Esophagus muscularis mucosa (tissue), 3 donors: ENCODE measurements around the gene LBP.

Experiments used
- POLR2A ChIP-seq: fragments of 450-650 bp; IDR thresholded peaks from one replicate; pipeline ENCODE4 v1.6.1; 2017; ENCODE audit warnings: antibody characterized with exemption, moderate library complexity, mild to moderate bottlenecking, low read depth
- TF ChIP-seq, protein P1 (sequence below), 3 experiments: fragments of 200-600 bp in 2 of 3; fragments of 450-650 bp in 1 of 3; sonication (generic) in 2 of 3; IDR thresholded peaks; one replicate each; pipeline ENCODE4 v1.5.1; 2017 to 2019; ENCODE audit warnings: antibody characterized with exemption in 3 of 3, mild to moderate bottlenecking in 2 of 3, moderate library complexity in 1 of 3

DNA sequence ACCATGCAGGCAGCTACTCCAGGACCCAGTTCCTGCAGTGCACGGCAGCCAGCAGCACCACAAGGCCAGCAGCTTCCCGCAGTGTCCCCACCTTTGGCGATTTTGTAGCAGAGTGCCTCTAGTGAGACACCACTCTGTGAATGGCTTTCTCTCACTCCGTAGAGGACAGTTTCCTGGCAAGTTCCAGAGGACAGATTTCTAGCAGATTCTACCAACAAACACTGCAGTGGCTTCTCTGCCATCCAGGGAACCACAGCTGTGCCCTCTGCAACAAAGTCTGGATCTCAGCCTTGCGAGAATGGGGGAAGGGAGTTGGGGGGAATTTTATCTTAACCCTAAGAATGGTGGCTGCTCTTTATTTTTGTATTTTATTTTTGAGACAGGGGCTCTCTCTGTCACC, 60.2 kb downstream of the LBP start:
- TF ChIP-seq, protein P1, sequence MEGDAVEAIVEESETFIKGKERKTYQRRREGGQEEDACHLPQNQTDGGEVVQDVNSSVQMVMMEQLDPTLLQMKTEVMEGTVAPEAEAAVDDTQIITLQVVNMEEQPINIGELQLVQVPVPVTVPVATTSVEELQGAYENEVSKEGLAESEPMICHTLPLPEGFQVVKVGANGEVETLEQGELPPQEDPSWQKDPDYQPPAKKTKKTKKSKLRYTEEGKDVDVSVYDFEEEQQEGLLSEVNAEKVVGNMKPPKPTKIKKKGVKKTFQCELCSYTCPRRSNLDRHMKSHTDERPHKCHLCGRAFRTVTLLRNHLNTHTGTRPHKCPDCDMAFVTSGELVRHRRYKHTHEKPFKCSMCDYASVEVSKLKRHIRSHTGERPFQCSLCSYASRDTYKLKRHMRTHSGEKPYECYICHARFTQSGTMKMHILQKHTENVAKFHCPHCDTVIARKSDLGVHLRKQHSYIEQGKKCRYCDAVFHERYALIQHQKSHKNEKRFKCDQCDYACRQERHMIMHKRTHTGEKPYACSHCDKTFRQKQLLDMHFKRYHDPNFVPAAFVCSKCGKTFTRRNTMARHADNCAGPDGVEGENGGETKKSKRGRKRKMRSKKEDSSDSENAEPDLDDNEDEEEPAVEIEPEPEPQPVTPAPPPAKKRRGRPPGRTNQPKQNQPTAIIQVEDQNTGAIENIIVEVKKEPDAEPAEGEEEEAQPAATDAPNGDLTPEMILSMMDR (IDR thresholded peaks at IDR 0.05), result no peak
- no peak for TF ChIP-seq POLR2A
